IMR-90 (cell line): ENCODE results near the gene DDX41. TPM values are rescaled to one million over a fixed set of nuclear protein-coding genes. Genes with fewer than 3 reads are reported as not detected.

Experiments used
- CHD1 ChIP-seq: IDR thresholded peaks from 2 replicates; pipeline ENCODE4 v1.6.1; 2012; ENCODE audit warnings: low read depth, low read length, improper control_type of control experiment
- MAFK ChIP-seq: IDR thresholded peaks from 2 replicates; pipeline ENCODE4 v1.6.1; 2012; ENCODE audit warnings: low read depth, low read length, improper control_type of control experiment
- POLR2A ChIP-seq: IDR thresholded peaks from 2 replicates; pipeline ENCODE4 v1.6.1; 2012; ENCODE audit warnings: mild to moderate bottlenecking, low read depth, low read length
- RCOR1 ChIP-seq: IDR thresholded peaks from 2 replicates; pipeline ENCODE4 v1.6.1; 2012; ENCODE audit warnings: mild to moderate bottlenecking, low read length, improper control_type of control experiment; ENCODE audit not compliant: insufficient replicate concordance
- RFX5 ChIP-seq: IDR thresholded peaks from 2 replicates; pipeline ENCODE4 v1.8.0; 2012; ENCODE audit warnings: low read depth, mild to moderate bottlenecking, low read length, moderate library complexity
- polyA plus RNA-seq, 3 experiments: library from polyadenylated mRNA; depleted of rRNA; stranded (reverse); fragments of >200 nt; gene quantifications; 2 replicates each; pipeline ENCODE4 v1.2.3, GENCODE V29; 2012; ENCODE audit warnings: low replicate concordance in 1 of 3
- total RNA-seq: library from RNA; depleted of rRNA; stranded (reverse); fragments of >200 nt; gene quantifications from 2 replicates; pipeline ENCODE4 v1.2.3, GENCODE V29; 2012
- TF ChIP-seq, protein P1 (sequence below): fragments of 150-350 bp; IDR thresholded peaks from 2 replicates; pipeline ENCODE4 v1.6.1; 2017; ENCODE audit warnings: mild to moderate bottlenecking, antibody characterized with exemption, low read length, low read depth

DDX41 gene
- total and polyA plus RNA-seq, 2 of the 4 experiments (the other 2 are of a cell fraction): 130 to 170 TPM

DNA sequence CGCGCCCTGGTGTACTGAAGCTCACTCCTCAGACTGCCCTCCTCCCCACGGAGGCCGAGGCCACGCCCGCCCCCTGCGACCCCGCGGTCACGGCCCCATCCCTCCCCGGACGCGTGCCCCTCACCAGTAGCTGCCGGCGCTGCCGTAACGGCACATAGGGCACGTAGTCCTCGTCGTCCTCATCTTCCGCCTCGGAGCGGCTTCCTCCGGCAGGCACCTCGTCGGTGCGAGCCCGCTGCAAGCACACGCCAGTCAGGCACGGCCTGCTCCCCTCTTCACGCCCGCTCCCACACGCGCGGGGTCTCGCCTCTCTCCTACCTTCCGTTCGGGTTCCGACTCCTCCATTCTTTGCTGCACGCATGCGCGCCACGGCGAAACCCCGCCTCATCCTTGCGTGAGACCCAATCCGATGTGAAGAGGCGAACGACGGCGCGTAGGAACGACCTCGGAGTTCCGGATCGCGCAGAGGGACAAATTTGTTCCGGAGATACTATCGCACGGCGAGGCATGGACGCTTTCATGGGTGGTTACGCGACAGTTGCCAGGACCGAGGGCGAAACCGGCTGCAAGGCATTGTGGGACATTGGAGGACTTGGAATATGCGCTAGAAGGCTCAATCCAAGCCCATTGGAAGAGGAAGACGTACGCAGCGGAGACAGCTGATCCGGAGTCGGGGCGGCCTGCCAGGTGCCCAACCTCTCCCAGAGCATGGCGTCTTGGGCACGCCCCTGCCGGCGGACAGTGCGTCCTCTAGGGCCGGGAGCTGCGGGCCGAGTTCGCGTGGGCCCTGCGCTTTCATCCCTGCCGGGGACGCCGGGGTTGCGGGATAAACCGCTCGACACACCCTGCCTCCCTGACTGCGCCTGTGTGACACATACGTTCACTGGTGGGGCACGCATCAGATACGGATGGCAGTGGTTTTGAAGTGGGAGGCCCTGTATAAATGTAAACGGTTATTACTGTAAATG, at the start of gene DDX41 (continued):
- TF ChIP-seq, protein P1, sequence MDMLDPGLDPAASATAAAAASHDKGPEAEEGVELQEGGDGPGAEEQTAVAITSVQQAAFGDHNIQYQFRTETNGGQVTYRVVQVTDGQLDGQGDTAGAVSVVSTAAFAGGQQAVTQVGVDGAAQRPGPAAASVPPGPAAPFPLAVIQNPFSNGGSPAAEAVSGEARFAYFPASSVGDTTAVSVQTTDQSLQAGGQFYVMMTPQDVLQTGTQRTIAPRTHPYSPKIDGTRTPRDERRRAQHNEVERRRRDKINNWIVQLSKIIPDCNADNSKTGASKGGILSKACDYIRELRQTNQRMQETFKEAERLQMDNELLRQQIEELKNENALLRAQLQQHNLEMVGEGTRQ: peak; percentile 64
- TF ChIP-seq CHD1 (no peak), RFX5 (peak; percentile 88), POLR2A (peak; percentile 51; the same call in 1 of the 2 replicates), MAFK (no peak), RCOR1 (peak; percentile 60)
